Subcutaneous abdominal adipose tissue (tissue), 5 donors: Measurements from ENCODE around the gene DNAAF8.
"Not testable (repeated sequence)": the region's sequence is repeated elsewhere in the genome, so short reads cannot be mapped to it uniquely, and the experiment has no call there.

Experiments
- H3K27ac ChIP-seq: one replicate; pipeline ENCODE4 v1.7.0; 2013; ENCODE audit warnings: low read depth, mild to moderate bottlenecking, inconsistent platforms, low read length, moderate library complexity
- H3K27me3 ChIP-seq, 5 donors: one replicate each; pipeline ENCODE4 v1.7.0; 2013; ENCODE audit warnings: low read length in 5 of 5, inconsistent platforms in 1 of 5; ENCODE audit not compliant: control insufficient read depth in 5 of 5, insufficient read depth in 4 of 5
- H3K36me3 ChIP-seq, 5 donors: one replicate each; pipeline ENCODE4 v1.7.0; 2013; ENCODE audit warnings: low read length in 5 of 5; ENCODE audit not compliant: control insufficient read depth in 5 of 5, insufficient read depth in 5 of 5
- H3K4me1 ChIP-seq, 5 donors: one replicate each; pipeline ENCODE4 v1.7.0; 2013; ENCODE audit warnings: low read length in 5 of 5, mild to moderate bottlenecking in 3 of 5, moderate library complexity in 1 of 5; ENCODE audit not compliant: control insufficient read depth in 5 of 5, insufficient read depth in 5 of 5
- H3K4me3 ChIP-seq, 5 donors: one replicate each; pipeline ENCODE4 v1.7.0; 2013; ENCODE audit warnings: low read length in 5 of 5, low read depth in 1 of 5
- H3K9ac ChIP-seq, 5 donors: one replicate each; pipeline ENCODE4 v1.7.0; 2013; ENCODE audit warnings: low read length in 5 of 5, mild to moderate bottlenecking in 4 of 5, moderate library complexity in 3 of 5
- H3K9me3 ChIP-seq, 5 donors: one replicate each; pipeline ENCODE4 v1.7.0; 2013; ENCODE audit warnings: low read length in 5 of 5; ENCODE audit not compliant: control insufficient read depth in 5 of 5
- donor health status: healthy.
- donor health status: healthy.
- donor health status: healthy.
- donor health status: healthy.
- donor health status: healthy.

The DNAAF8 gene

GRCh38 chr16:4737545-4737944 is 3.2 kb downstream of the DNAAF8 start:
- H3K9ac ChIP-seq = no peak overlapping the region
- no peaks in the 10 kb centered on the region for H3K9me3 ChIP-seq
- no peak overlapping the region for H3K4me3 ChIP-seq
- no peaks in the 10 kb centered on the region for H3K36me3 ChIP-seq
- peaks cover 0 to 20% (median 19%) of the 10 kb centered on the region in 5 donors for H3K4me1 ChIP-seq
- peaks cover 0 to 7% (median 4%) of the 10 kb centered on the region in 5 donors for H3K27me3 ChIP-seq
- no peak overlapping the region for H3K27ac ChIP-seq

GRCh38 chr16:4738370-4738769 is 4.0 kb downstream of the DNAAF8 start:
- H3K27me3 ChIP-seq = peaks cover 4 to 10% (median 7%) of the 10 kb centered on the region in 5 donors

DNA sequence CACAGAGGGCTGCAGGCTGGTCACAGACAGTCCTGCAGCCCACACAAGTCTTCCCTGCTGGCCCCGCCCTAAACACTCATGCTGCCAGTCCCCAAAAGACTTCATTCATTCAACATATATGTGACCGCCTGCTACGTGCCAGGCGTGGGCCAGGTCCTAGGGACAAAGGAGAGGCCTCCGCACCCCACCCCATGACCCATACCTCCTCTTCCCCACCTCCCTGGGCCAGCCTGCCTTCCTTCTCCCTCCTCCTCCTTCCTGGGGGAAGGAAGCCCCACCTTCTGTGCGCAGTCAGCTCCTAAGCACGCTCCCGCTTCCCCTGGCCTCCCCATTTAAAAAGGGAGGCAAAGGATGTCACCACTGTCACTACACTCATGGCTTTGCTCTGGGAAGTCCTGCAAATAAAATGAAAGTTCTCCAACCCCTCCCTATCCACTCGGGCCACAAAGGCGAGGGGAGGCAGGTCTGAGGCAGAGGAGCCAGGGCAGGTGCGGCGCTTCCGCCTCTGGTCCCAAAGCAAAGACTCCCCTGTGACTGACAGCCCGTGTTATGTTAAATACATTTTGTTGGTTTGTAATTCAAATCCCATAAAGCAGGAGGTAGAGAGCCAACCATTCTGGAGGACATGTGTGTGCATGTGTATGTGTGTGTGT is 9.0 kb downstream of the DNAAF8 start:
- Histone ChIP-seq H3K9ac (no peak overlapping the region), H3K9me3 (no peaks in the 10 kb centered on the region), H3K4me1 (peaks cover 0 to 20% (median 18%) of the 10 kb centered on the region in 5 donors), H3K27me3 (peaks cover 0 to 10% (median 4%) of the 10 kb centered on the region in 5 donors), H3K4me3 (peak overlapping the region in 1 of 5 donors; percentile 38), H3K36me3 (peaks cover 0 to 2% (median 0%) of the 10 kb centered on the region in 5 donors), H3K27ac (no peak overlapping the region)

More at GRCh38 chr16:4738370-4738769, 4.0 kb downstream of the DNAAF8 start:
- H3K36me3 ChIP-seq, H3K9ac ChIP-seq, H3K9me3 ChIP-seq, H3K4me3 ChIP-seq, H3K27ac ChIP-seq: not testable (repeated sequence)
- peaks cover 0 to 22% (median 19%) of the 10 kb centered on the region in 5 donors for H3K4me1 ChIP-seq

GRCh38 chr16:4744555-4745273 is 10.4 kb downstream of the DNAAF8 start:
- H3K27me3 ChIP-seq = peaks cover 0 to 10% (median 4%) of the 10 kb centered on the region in 5 donors
- H3K4me1 ChIP-seq = peaks cover 0 to 20% (median 18%) of the 10 kb centered on the region in 5 donors
- no peaks in the 10 kb centered on the region for H3K9me3 ChIP-seq
- H3K4me3 ChIP-seq = no peak overlapping the region
- H3K9ac ChIP-seq = no peak overlapping the region
- peaks cover 0 to 6% (median 3%) of the 10 kb centered on the region in 5 donors for H3K36me3 ChIP-seq
- H3K27ac ChIP-seq = no peak overlapping the region

- Histone ChIP-seq H3K36me3 (peaks cover 0 to 12% (median 8%) of the 10 kb centered on the region in 5 donors), H3K4me1 (peaks cover 0 to 20% (median 18%) of the 10 kb centered on the region in 5 donors), H3K9me3 (no peaks in the 10 kb centered on the region), H3K27me3 (peaks cover 0 to 9% (median 4%) of the 10 kb centered on the region in 5 donors), H3K4me3 (no peak overlapping the region), H3K9ac (no peak overlapping the region), H3K27ac (no peak overlapping the region)
These were observed 10.9 kb downstream of the DNAAF8 start for GRCh38 chr16:4745274-4745569.

- Histone ChIP-seq H3K4me3 (no peak overlapping the region), H3K27ac (no peak overlapping the region), H3K36me3 (peaks cover 0 to 21% (median 13%) of the 10 kb centered on the region in 5 donors), H3K27me3 (peaks cover 0 to 7% (median 4%) of the 10 kb centered on the region in 5 donors), H3K4me1 (peaks cover 0 to 20% (median 18%) of the 10 kb centered on the region in 5 donors), H3K9me3 (no peaks in the 10 kb centered on the region), H3K9ac (no peak overlapping the region)
These were observed 11.9 kb downstream of the DNAAF8 start for GRCh38 chr16:4746215-4746614.

DNA sequence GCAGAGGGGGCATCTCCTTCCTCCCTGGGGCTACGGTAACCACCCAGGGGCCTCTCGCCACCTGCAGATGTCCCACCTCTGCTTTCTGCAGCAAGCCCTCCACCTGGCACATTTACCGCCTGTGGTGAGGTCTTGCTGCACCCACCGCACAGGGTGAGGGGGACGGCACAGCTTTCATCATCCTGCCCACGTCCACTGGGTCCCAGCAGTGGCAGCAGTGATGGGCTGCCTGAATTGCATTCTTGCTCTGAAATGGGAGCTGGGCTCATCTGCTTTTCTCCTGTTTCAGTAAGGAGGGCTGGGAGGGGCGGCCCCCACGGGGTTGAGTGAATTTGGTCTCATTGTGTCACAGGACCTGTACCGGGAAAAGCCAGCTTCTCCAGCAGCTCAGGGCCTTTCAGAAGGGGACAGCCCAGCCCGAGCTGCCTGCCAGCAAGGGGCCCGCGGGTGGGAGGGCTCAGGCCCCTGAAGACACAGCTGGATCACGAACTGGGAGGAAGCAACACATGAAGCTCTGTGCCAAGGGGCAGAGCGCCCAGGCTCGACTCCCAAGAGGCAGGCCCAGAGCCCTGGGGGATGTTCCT is 12.7 kb downstream of the DNAAF8 start:
- H3K27ac ChIP-seq = no peak overlapping the region
- H3K9ac ChIP-seq = no peak overlapping the region

GRCh38 chr16:4747906-4748681 is 13.8 kb downstream of the DNAAF8 start:
- Histone ChIP-seq H3K9me3 (no peaks in the 10 kb centered on the region), H3K27me3 (peaks cover 0 to 2% (median 0%) of the 10 kb centered on the region in 5 donors), H3K4me1 (peaks cover 0 to 16% (median 15%) of the 10 kb centered on the region in 5 donors), H3K36me3 (peaks cover 0 to 40% (median 32%) of the 10 kb centered on the region in 5 donors), H3K9ac (no peak overlapping the region), H3K4me3 (no peak overlapping the region), H3K27ac (no peak overlapping the region)

More for the DNA sequence above, 12.7 kb downstream of the DNAAF8 start:
- peaks cover 0 to 7% (median 4%) of the 10 kb centered on the region in 5 donors for H3K27me3 ChIP-seq
- H3K9me3 ChIP-seq = no peaks in the 10 kb centered on the region
- no peak overlapping the region for H3K4me3 ChIP-seq
- H3K36me3 ChIP-seq = peaks cover 0 to 30% (median 22%) of the 10 kb centered on the region in 5 donors
- peaks cover 0 to 20% (median 18%) of the 10 kb centered on the region in 5 donors for H3K4me1 ChIP-seq

GRCh38 chr16:4748682-4749411 is 14.5 kb downstream of the DNAAF8 start:
- H3K4me1 ChIP-seq = peaks cover 0 to 11% (median 9%) of the 10 kb centered on the region in 5 donors
- H3K27me3 ChIP-seq = no peaks in the 10 kb centered on the region
- H3K36me3 ChIP-seq = peaks cover 0 to 47% (median 40%) of the 10 kb centered on the region in 5 donors
- no peaks in the 10 kb centered on the region for H3K9me3 ChIP-seq
- H3K4me3 ChIP-seq = no peak overlapping the region
- H3K9ac ChIP-seq = no peak overlapping the region
- H3K27ac ChIP-seq = no peak overlapping the region
